Heart left ventricle (tissue), 13 donors: ENCODE measurements around the gene NAALADL1.

Experiments used
- POLR2A ChIP-seq, 2 donors: fragments of 450-650 bp; IDR thresholded peaks; one replicate each; pipeline ENCODE4 v1.6.1; 2017; ENCODE audit warnings: antibody characterized with exemption in 2 of 2, mild to moderate bottlenecking in 2 of 2, moderate library complexity in 2 of 2
- TF ChIP-seq, protein P1 (sequence below), 12 donors: fragments of 200-600 bp; sonication (generic) in 4 of 12; IDR thresholded peaks; one replicate each; pipeline versions ENCODE4 v1.5.0 to v1.8.0; 2018 to 2022; ENCODE audit warnings: antibody characterized with exemption in 12 of 12, mild to moderate bottlenecking in 5 of 12
- donor health status: ischemic (EF 13 %, LVEDD 7.1; RV severe dilation, severe dysfunction).
- donor health status: DM: no; HTN: yes; CAD: no.
- donor health status: DM: no; HTN: no; CAD: no.
- donor health status: ischemic (EF 25% LVEDD 6.9; RV normal size, moderate dysfunction).
- donor health status: ischemic (EF 25% LVEDD 5.7; RV mildly dilated, moderate dysfunction).
- donor health status: ischemic (EF 35%, LVEDD 5.7; RV mildly dilated, moderate dysfunction).
- donor health status: nonischemic (EF 11% LVEDD 7.7; RV severe dilation, severe dysfunction).
- donor health status: DM: yes; HTN: yes; CAD: no.
- donor health status: PGD.
- donor health status: ischemic (EF 29% LVEDD 5.4; RV normal size, mild dysfunction).
- donor health status: nonischemic (EF 23%, LVEDD 6.1; RV moderate dilation, normal function).

DNA sequence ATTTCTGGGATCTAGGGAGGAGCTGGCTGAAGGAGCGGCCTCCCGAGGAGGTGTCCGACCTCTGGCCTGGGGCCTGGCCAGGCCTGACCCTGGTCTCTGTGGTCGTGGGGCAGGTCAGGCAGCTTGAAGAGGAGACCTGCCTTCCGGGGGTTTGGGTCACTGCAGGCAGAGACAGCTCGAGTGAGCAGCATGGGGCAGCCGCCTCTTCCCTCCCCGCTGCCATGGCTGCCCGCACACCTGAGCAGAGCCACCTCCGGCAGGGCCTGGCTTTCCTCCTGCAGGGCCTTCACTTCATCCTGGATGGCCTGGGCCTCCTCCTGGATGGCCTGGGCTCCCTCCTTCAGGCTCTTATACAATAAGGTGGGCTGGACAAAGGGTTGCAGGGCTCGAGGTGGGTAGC is 8.0 kb upstream of the NAALADL1 start:
- TF ChIP-seq POLR2A (IDR thresholded peaks at IDR 0.05), result no peak
- TF ChIP-seq, protein P1, sequence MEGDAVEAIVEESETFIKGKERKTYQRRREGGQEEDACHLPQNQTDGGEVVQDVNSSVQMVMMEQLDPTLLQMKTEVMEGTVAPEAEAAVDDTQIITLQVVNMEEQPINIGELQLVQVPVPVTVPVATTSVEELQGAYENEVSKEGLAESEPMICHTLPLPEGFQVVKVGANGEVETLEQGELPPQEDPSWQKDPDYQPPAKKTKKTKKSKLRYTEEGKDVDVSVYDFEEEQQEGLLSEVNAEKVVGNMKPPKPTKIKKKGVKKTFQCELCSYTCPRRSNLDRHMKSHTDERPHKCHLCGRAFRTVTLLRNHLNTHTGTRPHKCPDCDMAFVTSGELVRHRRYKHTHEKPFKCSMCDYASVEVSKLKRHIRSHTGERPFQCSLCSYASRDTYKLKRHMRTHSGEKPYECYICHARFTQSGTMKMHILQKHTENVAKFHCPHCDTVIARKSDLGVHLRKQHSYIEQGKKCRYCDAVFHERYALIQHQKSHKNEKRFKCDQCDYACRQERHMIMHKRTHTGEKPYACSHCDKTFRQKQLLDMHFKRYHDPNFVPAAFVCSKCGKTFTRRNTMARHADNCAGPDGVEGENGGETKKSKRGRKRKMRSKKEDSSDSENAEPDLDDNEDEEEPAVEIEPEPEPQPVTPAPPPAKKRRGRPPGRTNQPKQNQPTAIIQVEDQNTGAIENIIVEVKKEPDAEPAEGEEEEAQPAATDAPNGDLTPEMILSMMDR (IDR thresholded peaks at IDR 0.05), result no peak
